ENCODE data around the gene TBC1D3G.
"Not testable (repeated sequence)": the region's sequence is repeated elsewhere in the genome, so short reads cannot be mapped to it uniquely, and the experiment has no call there.

The TBC1D3G gene

DNA sequence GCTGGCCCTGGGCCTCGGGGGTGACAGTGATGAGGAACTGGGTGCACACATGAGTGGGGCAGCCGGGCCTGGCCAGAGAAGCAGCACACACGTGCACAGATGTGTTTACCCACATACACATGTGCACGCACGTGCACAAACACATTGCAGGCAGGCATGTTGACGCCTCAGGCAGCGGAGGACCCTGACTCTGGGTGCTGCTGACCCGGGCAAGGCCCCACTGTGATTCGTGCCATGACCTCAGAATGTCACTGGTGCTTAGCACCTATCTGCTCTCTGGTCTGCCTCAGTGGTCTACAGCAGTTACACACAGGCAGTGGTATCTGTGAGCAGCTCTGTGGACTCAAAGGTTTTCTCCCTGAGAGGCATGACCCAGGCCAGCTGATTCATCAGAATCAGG is at the start of gene TBC1D3G:
Gene TBC1D3G (plus strand): TSS at position 301 of the 400 bp plus-strand sequence. CDS start 1,528 bp downstream, outside the sequence.
- not testable (repeated sequence) for DNase-seq (ENCODE audit: low read depth)

DNA sequence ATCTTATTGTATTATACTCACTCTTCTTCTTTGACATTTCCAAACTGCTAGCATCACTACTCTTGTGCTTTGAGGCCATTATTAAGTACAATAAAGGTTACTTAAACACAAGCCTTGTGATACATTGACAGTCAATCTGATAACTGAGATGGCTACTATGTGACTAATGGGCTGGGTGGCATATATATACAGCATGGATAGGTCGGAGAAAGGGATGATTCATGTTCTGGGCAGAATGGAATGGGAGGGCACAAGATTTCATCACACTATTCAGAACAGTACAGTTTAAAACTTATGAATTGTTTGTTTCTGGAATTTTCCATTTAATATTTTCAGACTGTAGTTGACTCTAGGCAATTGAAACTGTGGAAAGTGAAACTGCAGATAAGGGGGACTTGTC is 40.4 kb upstream of the TBC1D3G start:
- not testable (repeated sequence) for DNase-seq (ENCODE audit: low read depth)

DNA sequence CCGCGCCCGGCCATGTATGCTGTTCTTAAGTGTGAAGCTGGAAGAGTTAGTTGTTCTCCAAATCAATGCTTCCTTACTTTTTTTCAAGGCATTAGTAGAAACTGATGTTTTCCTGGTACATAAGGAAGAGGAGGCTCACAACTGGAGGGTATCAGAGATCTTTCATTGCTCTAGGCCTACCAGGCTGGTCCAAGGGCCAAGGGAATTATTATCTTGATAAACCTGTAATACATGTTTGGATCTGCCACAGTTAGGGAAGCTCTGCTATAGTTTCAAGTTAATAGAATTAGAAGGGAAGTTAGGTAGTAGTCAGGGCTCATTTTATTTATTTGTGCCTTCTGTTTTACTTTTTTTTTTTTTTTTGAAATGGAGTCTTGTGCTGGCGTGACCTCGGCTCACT is 39.5 kb upstream of the TBC1D3G start:
- DNase-seq (ENCODE audit: low read depth): not testable (repeated sequence)

- not testable (repeated sequence) for DNase-seq (ENCODE audit: low read depth)
Observed at GRCh38 chr17:36289965-36290612, 33.6 kb upstream of the TBC1D3G start.

DNA sequence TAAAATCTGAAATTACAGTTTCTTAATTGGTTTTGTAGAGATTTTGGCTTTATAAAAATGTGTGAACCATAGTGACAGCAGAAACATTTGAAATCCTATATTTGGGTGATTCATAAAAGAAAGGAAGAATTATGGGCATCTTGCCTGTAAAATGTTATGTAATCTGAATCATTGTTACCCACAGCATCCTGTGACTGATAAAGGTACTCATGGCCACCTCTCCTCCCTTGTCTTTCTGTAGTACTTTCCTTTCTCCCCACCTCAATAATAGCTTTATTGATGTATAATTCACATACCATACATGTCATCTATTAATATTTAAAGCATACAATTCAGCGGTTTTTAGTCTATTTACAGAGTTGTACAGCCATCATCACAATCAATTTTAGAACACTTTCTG is 28.5 kb upstream of the TBC1D3G start:
- DNase-seq (ENCODE audit: low read depth): not testable (repeated sequence)

- DNase-seq (ENCODE audit: low read depth): not testable (repeated sequence)
Observed at GRCh38 chr17:36315736-36316135, 7.9 kb upstream of the TBC1D3G start.

DNA sequence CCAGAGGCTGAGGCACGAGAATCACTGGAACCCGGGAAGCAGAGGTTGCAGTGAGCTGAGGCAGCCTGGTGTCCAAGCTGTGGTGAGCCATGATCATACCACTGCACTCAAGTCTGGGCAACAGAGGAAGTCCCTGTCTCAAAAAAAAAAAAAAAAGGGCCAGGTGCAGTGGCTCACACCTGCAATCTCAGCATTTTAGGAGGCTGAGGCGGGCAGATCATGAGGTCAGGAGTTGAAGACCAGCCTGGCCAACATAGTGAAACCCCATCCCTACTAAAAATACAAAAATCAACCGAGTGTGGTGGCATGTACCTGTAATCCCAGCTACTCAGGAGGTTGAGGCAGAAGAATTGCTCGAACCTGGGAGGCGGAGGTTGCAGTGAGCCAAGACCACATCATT is 38.8 kb downstream of the TBC1D3G start:
- DNase-seq (ENCODE audit: low read depth): not testable (repeated sequence)

DNA sequence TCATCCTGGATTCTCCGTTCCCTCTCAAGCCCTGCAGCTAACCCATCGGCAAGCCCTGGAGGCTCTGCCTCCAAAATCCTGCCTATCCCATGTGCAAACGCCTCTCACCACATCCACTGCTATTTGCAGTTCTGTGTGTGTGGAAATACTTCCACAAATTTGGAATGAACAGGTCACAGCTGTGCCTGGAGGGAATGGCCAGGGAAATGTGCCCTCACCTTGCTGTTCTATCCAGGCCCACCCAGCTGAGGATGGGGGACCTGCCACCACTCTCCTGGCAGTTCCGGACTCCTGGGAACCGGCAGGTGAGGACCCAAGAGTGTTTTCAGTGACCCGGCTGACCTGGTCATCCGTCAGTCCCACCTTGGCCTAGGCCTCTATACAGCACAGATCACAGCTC is 52.3 kb downstream of the TBC1D3G start:
- DNase-seq (ENCODE audit: low read depth): not testable (repeated sequence)

Measured in CMK (cell line).